T-helper 17 cell (primary cell): ENCODE data around the gene BCAN. TPM values are rescaled to one million over a fixed set of nuclear protein-coding genes. Genes with fewer than 3 reads are reported as not detected.

Experiments used
- ATAC-seq: fragments of 150-1000 bp; cut with Tn5 transposase; 2 replicates; pipeline ENCODE4 v1.10.0; 2021; ENCODE audit warnings: mild to moderate bottlenecking, moderate library complexity
- DNase-seq, 3 donors: peaks; one replicate each; pipeline versions ENCODE4 v3.0.0 to v3.0.0-alpha.2; 2020 to 2021
- H3K9me3 ChIP-seq: one replicate; pipeline ENCODE4 v1.7.0; 2013; ENCODE audit warnings: low read length, mild to moderate bottlenecking; ENCODE audit not compliant: control insufficient read depth, poor library complexity, severe bottlenecking
- H3K27ac Mint-ChIP-seq: one replicate; pipeline ENCODE4 v1.8.0; 2022; ENCODE audit warnings: mild to moderate bottlenecking, moderate library complexity, mixed read lengths
- H3K27me3 Mint-ChIP-seq: one replicate; pipeline ENCODE4 v1.8.0; 2022; ENCODE audit warnings: mixed read lengths
- H3K36me3 Mint-ChIP-seq: one replicate; pipeline ENCODE4 v1.8.0; 2022; ENCODE audit warnings: low read depth, mixed read lengths
- H3K4me1 Mint-ChIP-seq: one replicate; pipeline ENCODE4 v1.8.0; 2022; ENCODE audit warnings: mild to moderate bottlenecking, mixed read lengths
- H3K4me3 Mint-ChIP-seq: one replicate; pipeline ENCODE4 v1.8.0; 2022; ENCODE audit warnings: mild to moderate bottlenecking, moderate library complexity, mixed read lengths
- total RNA-seq, 4 donors: library from RNA in 2 of 4; stranded (reverse) in 2 of 4; gene quantifications; one replicate each; pipeline ENCODE4 v1.2.3 and lab custom pipeline; 2022 to 2026

BCAN gene
- total RNA-seq, 2 donors from 2014 or later: not detected

DNA sequence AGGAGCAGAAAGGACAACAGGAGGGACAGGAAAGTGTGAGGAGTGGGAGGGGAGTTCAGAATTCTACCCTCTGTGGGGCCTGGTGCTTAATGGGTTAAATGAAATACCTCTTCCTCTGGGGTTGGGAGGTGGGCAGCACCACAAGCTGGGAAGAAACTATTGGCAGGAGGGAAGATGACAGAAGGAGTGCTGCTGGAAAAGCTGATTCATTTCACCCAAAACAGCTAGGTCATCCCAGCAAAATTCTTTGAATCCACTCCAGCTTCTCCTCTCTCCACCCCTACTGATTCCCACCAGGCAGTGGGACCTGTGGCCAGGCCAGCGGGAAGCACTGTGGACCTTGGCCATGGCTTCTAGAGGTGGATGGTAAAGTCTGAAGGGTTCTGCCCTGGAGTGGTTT lies 12.8 kb downstream of the BCAN start:
- peaks cover 25% of the 10 kb centered on the region for H3K4me1 Mint-ChIP-seq
- H3K27me3 Mint-ChIP-seq: peaks cover 81% of the 10 kb centered on the region
- no peak overlapping the region for H3K27ac Mint-ChIP-seq
- peak overlapping the region; percentile 33 for H3K4me3 Mint-ChIP-seq
- no peak for DNase-seq
- no peaks in the 10 kb centered on the region for H3K9me3 ChIP-seq
- ATAC-seq: no peak
- peaks cover 13% of the 10 kb centered on the region for H3K36me3 Mint-ChIP-seq

DNA sequence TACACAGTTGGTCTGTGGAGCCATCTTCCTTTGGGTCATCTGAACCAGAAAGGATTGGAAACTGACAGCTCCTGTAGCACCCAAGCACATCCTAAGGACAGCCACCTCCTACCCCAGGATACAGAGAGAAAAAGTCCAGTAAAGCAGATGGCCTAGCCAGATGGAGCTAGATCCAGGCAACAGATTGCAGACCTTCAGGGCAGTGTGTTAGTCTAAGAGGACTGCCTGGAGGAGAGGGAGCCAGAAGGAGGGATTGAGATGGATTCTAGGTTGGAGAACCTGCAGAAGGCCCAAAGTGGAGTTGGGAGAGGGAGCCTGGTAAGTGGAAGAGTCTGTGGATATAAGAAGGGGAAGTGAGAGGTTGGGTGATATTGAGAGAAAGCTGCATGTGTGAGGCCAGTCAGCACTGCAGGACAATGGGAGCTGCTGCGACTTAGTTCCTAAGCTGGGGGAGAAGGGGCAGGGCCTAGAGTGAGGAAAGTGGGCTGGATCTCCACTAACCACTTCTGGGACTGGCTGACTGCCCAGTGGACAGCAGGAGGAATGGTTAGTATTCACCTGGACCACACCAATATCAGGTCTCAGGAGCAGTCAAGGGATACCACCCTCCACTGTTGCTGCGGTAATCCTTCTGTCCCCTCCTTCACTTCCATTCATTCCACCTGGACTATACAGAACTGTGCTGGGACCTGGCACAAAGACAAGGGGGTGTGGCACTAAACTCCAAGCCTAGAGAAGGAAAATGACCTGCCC lies 13.4 kb downstream of the BCAN start:
- peaks cover 77% of the 10 kb centered on the region for H3K27me3 Mint-ChIP-seq
- H3K27ac Mint-ChIP-seq: no peak overlapping the region
- peak overlapping the region; percentile 25 for H3K4me3 Mint-ChIP-seq
- H3K4me1 Mint-ChIP-seq: peaks cover 31% of the 10 kb centered on the region
- no peaks in the 10 kb centered on the region for H3K9me3 ChIP-seq
- H3K36me3 Mint-ChIP-seq: peaks cover 13% of the 10 kb centered on the region
- ATAC-seq: no peak
- no peak for DNase-seq

DNA sequence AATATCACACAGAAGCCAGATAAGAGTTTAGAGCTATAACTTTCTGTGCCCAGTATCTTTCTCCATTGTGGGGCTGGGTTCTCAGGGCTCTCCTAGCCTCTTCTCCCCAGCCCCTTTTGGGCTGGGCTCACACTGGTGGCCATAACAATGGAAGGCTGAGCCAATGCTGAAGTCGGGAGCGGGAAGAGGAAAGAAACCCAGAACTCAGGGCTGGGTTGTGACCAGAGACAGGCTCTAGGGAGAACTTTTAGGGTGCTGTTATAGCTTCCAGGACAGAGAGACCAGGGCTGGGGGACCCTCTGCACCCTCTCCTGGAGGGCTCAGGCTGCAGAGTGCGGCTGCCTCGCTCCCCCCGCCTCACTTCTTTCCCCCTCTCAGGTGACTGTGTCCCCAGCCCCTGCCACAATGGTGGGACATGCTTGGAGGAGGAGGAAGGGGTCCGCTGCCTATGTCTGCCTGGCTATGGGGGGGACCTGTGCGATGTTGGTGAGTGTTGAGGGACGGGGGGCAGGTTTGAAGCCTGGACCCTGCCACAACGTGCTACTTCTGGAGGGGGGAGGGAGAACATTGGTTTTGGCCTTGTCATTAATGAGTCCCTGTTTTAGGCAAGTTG lies 14.1 kb downstream of the BCAN start:
- H3K36me3 Mint-ChIP-seq: peaks cover 13% of the 10 kb centered on the region
- no peak overlapping the region for H3K27ac Mint-ChIP-seq
- no peak for DNase-seq
- peaks cover 70% of the 10 kb centered on the region for H3K27me3 Mint-ChIP-seq
- H3K4me1 Mint-ChIP-seq: peaks cover 37% of the 10 kb centered on the region
- H3K4me3 Mint-ChIP-seq: peak overlapping the region; percentile 25
- no peak for ATAC-seq
- no peaks in the 10 kb centered on the region for H3K9me3 ChIP-seq

DNA sequence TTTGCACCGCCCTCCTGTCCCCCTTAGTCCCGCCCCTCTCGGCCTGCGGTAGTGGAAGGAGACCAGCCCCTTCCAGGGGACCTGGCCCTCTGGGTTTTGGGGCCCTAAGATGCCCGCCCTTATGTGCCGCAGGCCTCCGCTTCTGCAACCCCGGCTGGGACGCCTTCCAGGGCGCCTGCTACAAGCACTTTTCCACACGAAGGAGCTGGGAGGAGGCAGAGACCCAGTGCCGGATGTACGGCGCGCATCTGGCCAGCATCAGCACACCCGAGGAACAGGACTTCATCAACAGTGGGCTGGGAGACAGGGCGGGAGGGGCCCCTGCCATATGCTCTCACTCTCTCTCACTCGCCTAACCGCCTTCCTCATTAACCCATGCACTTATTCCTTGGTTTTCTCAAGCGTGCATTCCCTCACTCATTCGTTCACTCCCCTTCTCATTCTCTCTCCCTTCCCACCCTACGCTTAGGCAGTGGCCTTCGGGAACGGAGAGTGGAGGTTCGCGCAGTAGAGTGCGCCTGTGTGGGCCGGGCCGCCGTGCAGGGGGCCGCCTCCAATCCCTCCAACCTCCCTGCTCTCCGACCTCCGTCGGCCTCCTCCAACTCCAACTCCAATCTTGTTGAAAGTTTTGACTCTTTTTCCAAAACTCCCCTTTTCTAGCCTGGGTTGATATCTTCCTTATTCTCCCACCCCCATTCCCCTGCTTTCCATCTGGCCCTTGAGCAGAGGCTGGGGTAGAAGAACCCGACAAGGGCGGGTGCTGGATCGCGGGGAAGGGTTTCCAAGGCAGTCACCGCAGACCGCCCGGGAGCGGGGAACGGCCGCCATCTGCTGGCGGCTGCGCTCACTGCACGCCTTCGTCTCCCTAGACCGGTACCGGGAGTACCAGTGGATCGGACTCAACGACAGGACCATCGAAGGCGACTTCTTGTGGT lies 15.2 kb downstream of the BCAN start:
- H3K4me1 Mint-ChIP-seq: peaks cover 41% of the 10 kb centered on the region
- peaks cover 12% of the 10 kb centered on the region for H3K36me3 Mint-ChIP-seq
- peak overlapping the region; percentile 85 for H3K4me3 Mint-ChIP-seq
- H3K9me3 ChIP-seq: no peaks in the 10 kb centered on the region
- H3K27ac Mint-ChIP-seq: no peak overlapping the region
- H3K27me3 Mint-ChIP-seq: peaks cover 62% of the 10 kb centered on the region
- ATAC-seq (peak; percentile 59), DNase-seq (peak; percentile 67 to 73 (median 72))

DNA sequence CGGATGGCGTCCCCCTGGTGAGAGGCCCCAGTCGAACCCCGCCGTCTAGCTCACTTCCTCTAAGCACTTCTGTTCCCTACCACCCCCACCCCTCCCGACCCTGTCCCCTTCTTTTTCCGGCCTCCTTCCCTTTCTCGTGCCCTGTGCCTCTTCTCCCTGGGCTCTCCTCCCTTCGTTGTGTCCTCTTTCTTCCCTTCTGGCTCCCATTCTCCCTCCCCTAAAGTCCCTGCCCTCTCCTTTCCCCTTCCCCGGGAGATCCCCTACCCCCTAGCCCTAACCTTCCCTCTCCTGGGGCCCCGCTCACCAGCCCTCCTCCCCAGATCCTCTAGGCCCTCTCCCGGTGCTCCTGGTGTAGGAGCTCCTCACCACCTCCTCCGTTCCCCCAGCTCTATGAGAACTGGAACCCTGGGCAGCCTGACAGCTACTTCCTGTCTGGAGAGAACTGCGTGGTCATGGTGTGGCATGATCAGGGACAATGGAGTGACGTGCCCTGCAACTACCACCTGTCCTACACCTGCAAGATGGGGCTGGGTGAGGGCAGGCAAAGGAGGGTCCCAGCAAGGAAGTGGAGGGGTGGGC lies 15.9 kb downstream of the BCAN start:
- DNase-seq: no peak
- Mint-ChIP-seq H3K27me3 (peaks cover 54% of the 10 kb centered on the region), H3K4me1 (peaks cover 42% of the 10 kb centered on the region), H3K36me3 (peaks cover 9% of the 10 kb centered on the region), H3K27ac (no peak overlapping the region), H3K4me3 (peak overlapping the region; percentile 85)
- no peak for ATAC-seq
- no peaks in the 10 kb centered on the region for H3K9me3 ChIP-seq

DNA sequence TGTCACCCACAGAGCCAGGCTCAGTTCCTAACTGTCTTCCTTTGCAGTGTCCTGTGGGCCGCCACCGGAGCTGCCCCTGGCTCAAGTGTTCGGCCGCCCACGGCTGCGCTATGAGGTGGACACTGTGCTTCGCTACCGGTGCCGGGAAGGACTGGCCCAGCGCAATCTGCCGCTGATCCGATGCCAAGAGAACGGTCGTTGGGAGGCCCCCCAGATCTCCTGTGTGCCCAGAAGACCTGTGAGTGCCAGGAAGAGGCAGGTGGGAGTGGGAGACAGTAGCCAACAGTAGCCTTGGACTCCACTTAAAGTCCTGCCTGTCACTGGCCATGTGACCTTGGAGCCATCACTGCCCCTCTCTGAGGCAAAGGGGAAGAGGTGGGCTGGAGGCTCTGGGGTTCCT lies 16.6 kb downstream of the BCAN start:
- H3K27me3 Mint-ChIP-seq: peaks cover 47% of the 10 kb centered on the region
- H3K27ac Mint-ChIP-seq: no peak overlapping the region
- DNase-seq (no peak), ATAC-seq (no peak)
- H3K4me3 Mint-ChIP-seq: peak overlapping the region; percentile 85
- peaks cover 42% of the 10 kb centered on the region for H3K4me1 Mint-ChIP-seq
- peaks cover 7% of the 10 kb centered on the region for H3K36me3 Mint-ChIP-seq
- no peaks in the 10 kb centered on the region for H3K9me3 ChIP-seq

DNA sequence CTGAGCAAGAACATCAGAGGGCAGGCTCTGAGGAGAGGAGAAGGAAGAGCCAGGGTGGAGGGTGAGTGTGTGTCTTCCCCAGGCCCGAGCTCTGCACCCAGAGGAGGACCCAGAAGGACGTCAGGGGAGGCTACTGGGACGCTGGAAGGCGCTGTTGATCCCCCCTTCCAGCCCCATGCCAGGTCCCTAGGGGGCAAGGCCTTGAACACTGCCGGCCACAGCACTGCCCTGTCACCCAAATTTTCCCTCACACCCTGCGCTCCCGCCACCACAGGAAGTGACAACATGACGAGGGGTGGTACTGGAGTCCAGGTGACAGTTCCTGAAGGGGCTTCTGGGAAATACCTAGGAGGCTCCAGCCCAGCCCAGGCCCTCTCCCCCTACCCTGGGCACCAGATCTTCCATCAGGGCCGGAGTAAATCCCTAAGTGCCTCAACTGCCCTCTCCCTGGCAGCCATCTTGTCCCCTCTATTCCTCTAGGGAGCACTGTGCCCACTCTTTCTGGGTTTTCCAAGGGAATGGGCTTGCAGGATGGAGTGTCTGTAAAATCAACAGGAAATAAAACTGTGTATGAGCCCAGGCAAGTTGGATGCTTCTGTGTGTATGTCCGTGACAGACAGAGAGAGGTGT lies 17.1 kb downstream of the BCAN start:
- Mint-ChIP-seq H3K27me3 (peaks cover 42% of the 10 kb centered on the region), H3K36me3 (peaks cover 4% of the 10 kb centered on the region), H3K4me3 (no peak overlapping the region), H3K27ac (peak overlapping the region; percentile 57), H3K4me1 (peaks cover 42% of the 10 kb centered on the region)
- no peaks in the 10 kb centered on the region for H3K9me3 ChIP-seq
- no peak for ATAC-seq
- DNase-seq: no peak

DNA sequence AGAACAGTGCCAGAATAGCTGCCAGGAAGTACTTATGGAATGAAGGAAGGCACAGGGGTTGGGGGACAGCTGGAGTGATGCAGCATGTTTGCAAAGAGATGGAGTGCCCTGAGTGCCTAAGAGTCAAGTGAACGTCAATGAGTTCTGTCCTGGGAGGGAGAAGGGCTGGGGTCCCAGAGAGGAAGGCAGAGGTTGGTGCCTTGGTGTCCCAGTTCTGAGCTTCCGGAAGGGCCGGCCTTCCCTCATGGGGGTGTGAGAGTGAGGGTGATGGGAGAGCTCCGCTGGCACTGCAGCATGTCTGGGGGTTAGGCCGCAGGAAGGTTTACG lies 17.7 kb downstream of the BCAN start:
- H3K4me1 Mint-ChIP-seq: peaks cover 42% of the 10 kb centered on the region
- peaks cover 36% of the 10 kb centered on the region for H3K27me3 Mint-ChIP-seq
- no peak for ATAC-seq
- H3K9me3 ChIP-seq: no peaks in the 10 kb centered on the region
- DNase-seq: no peak
- peaks cover 2% of the 10 kb centered on the region for H3K36me3 Mint-ChIP-seq
- H3K27ac Mint-ChIP-seq: peak overlapping the region; percentile 57
- H3K4me3 Mint-ChIP-seq: peak overlapping the region; percentile 43

DNA sequence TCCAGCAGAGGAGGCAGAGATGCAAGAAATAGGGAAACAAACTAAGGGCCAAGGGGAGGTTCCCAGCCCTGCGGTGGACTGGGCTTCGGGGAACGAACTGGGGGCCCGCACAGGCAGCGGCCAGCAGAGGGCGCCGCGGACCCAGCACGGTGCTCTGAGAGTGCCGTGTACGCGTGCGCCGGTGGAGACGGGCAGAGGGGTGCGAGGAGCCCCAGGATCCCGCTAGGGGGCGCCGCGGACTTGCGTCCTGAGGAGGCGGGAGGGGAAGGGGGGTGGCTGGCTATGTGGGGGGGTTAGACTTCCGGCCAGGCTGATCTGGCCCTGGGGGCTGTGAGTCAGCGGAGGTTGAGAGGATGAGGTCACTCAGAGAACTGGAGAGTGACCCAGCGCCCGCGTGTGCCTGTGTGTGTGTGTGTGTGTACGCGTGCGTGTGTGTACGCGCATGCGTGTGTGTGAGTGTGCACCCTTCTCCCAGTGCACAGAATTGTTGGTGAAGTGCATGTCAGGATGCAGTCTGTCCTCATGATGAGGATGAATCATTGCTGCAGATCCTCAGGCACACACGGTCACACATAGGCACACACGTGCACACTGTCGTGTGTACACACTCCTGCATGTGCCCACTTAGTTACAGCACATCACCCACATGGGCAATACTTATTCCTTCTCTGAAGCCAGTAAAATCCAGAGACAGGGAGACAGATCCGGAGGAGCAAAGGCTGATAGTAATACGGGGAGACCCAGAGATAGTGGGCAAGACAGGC lies 18.3 kb downstream of the BCAN start:
- Mint-ChIP-seq H3K36me3 (peaks cover 1% of the 10 kb centered on the region), H3K27me3 (peaks cover 31% of the 10 kb centered on the region), H3K27ac (peak overlapping the region; percentile 57), H3K4me3 (peak overlapping the region; percentile 66), H3K4me1 (peaks cover 41% of the 10 kb centered on the region)
- no peaks in the 10 kb centered on the region for H3K9me3 ChIP-seq
- ATAC-seq (peak; percentile 90), DNase-seq (peak; percentile 81 to 92 (median 86))

DNA sequence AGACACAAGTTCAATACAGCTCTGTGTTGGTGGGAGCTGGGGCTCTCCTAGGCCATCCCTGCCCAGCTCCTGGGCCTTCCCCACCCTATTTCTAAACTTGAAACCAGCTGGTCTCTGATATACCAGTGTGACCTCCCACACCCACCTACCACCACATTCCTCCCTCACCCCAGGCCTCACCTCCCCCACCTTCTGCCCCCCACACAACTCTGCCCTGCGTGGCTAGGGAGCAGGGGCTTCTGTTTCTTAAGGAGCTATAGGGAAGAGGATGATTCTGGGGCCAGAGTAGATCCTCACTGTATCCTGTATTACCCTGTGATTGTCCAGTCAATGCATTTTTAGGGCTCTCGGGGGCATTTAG lies 18.8 kb downstream of the BCAN start:
- Mint-ChIP-seq H3K36me3 (no peaks in the 10 kb centered on the region), H3K27me3 (peaks cover 28% of the 10 kb centered on the region), H3K4me1 (peaks cover 41% of the 10 kb centered on the region), H3K27ac (peak overlapping the region; percentile 59), H3K4me3 (peak overlapping the region; percentile 66)
- ATAC-seq (no peak), DNase-seq (no peak)
- no peaks in the 10 kb centered on the region for H3K9me3 ChIP-seq

DNA sequence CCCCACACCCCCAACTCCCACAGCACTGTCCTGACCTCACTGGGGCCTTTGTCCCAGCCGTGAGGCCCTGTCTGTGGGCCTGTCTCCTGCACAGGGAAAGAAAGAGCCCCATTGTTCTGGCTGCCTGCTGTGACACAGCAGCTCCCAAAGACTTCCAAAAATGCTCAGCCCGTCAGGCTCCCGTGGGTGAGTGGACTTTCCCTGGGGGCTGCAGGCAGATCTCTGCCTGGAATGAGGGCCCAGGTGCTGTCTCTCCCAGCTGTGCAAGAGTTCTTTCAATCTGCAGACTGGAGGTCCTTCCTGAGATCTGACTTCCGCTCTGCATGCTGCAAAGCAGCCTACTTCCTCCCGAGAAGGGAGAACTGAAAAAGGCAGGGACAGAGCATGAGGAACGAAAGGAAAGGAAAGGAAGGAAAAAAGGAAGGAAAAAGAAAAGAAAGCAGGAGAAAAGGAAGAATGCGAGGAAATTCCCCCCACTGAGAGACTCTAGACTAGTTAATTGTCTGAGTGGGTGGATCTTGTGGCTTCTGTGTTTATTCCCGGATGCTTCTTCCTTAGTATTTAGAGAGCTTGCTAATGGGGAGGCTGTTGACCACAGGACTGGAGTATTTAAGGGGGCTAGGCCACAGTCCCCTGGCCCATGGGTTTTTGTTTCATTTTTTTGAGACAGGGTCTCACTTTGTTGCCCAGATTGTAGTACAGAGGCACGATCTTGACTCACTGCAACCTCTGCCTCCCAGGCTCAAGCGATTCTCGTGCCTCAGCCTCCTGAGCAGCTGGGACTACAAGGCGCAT lies 20.3 kb downstream of the BCAN start:
- Mint-ChIP-seq H3K4me1 (peaks cover 39% of the 10 kb centered on the region), H3K27ac (peak overlapping the region; percentile 59), H3K4me3 (no peak overlapping the region), H3K27me3 (peaks cover 16% of the 10 kb centered on the region), H3K36me3 (no peaks in the 10 kb centered on the region)
- H3K9me3 ChIP-seq: no peaks in the 10 kb centered on the region
- ATAC-seq (no peak), DNase-seq (no peak)

DNA sequence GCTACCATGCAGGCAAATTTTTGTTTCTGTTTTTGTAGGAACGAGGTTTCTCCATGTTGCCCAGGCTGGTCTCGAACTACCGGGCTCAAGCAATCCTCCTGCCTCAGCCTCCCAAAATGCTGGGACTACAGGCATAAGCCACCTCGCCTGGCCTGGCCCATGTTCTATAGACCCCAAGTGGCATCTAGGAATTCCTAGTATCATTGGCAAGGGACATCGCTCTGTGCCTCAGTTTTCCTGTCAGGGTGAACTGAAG lies 20.8 kb downstream of the BCAN start:
- no peak overlapping the region for H3K4me3 Mint-ChIP-seq
- H3K4me1 Mint-ChIP-seq: peaks cover 33% of the 10 kb centered on the region
- H3K27ac Mint-ChIP-seq: peak overlapping the region; percentile 61
- H3K27me3 Mint-ChIP-seq: peaks cover 12% of the 10 kb centered on the region
- H3K36me3 Mint-ChIP-seq: no peaks in the 10 kb centered on the region
- ATAC-seq (no peak), DNase-seq (no peak)
- no peaks in the 10 kb centered on the region for H3K9me3 ChIP-seq
